Brain microvascular endothelial cell (primary cell): Measurements from ENCODE around the gene PDZRN4.

Experiments
- DNase-seq: peaks from one replicate; pipeline ENCODE4 v3.0.0-alpha.2; 2020
- H3K27ac ChIP-seq: fragments of 250-450 bp; sonication (Bioruptor Pico); 2 replicates; pipeline ENCODE4 v1.5.1; 2020; ENCODE audit warnings: mild to moderate bottlenecking, moderate library complexity
- H3K27me3 ChIP-seq: fragments of 250-450 bp; sonication (Bioruptor Pico); replicated peaks from 2 replicates; pipeline ENCODE4 v1.5.1; 2020; ENCODE audit warnings: mild to moderate bottlenecking
- H3K36me3 ChIP-seq: fragments of 250-450 bp; sonication (Bioruptor Pico); replicated peaks from 2 replicates; pipeline ENCODE4 v1.5.1; 2020; ENCODE audit warnings: mild to moderate bottlenecking
- H3K4me3 ChIP-seq: 2 replicates; pipeline ENCODE4 v1.5.1; 2011; ENCODE audit warnings: low read depth, mild to moderate bottlenecking, control low read depth, low read length, moderate library complexity
- in situ Hi-C: cut with HindIII; loops from 2 replicates; pipeline ENCODE4 v1.10.0; 2017; ENCODE audit warnings: low sequenced_read_pairs, low pct_ligation_motif_present
- TF ChIP-seq, protein P1 (sequence below): IDR thresholded peaks from 2 replicates; pipeline ENCODE4 v1.5.1; 2011; ENCODE audit warnings: low read depth, mild to moderate bottlenecking, moderate library complexity, low read length, control low read depth, inconsistent platforms; ENCODE audit errors: missing control alignments

The PDZRN4 gene

DNA sequence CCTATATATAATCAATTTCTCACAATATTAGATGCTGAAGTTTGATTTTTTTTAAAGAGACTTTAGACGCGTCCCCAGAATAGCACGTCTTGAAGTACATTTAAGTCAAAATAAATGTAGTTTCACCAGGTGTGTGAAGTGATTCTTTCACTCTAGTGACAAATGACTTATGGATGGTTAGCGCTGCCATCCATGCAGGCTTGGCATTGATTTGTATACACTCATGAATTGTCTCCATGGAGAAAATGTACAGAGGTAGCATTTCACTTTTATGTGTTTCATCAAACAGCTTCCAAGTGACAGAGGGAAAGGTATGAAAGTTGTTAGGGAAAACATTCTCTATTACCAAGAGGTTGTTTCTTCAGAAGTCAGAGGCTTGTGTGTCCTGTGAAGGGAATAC, 360.8 kb downstream of the PDZRN4 start:
- no peaks in the 10 kb centered on the region for H3K36me3 ChIP-seq
- no peak overlapping the region for H3K4me3 ChIP-seq
- H3K27ac ChIP-seq: no peak overlapping the region
- DNase-seq: no peak
- H3K27me3 ChIP-seq: no peaks in the 10 kb centered on the region
- TF ChIP-seq, protein P1, sequence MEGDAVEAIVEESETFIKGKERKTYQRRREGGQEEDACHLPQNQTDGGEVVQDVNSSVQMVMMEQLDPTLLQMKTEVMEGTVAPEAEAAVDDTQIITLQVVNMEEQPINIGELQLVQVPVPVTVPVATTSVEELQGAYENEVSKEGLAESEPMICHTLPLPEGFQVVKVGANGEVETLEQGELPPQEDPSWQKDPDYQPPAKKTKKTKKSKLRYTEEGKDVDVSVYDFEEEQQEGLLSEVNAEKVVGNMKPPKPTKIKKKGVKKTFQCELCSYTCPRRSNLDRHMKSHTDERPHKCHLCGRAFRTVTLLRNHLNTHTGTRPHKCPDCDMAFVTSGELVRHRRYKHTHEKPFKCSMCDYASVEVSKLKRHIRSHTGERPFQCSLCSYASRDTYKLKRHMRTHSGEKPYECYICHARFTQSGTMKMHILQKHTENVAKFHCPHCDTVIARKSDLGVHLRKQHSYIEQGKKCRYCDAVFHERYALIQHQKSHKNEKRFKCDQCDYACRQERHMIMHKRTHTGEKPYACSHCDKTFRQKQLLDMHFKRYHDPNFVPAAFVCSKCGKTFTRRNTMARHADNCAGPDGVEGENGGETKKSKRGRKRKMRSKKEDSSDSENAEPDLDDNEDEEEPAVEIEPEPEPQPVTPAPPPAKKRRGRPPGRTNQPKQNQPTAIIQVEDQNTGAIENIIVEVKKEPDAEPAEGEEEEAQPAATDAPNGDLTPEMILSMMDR: no peak
- in situ Hi-C loops: no loop called here

GRCh38 chr12:41552588-41552987, 364.5 kb downstream of the PDZRN4 start:
- Histone ChIP-seq H3K27me3 (no peaks in the 10 kb centered on the region), H3K4me3 (no peak overlapping the region), H3K27ac (no peak overlapping the region), H3K36me3 (no peaks in the 10 kb centered on the region)
- TF ChIP-seq, protein P1: no peak
- in situ Hi-C loops: no loop called here
- DNase-seq: no peak

GRCh38 chr12:41556176-41556575, 368.1 kb downstream of the PDZRN4 start:
- TF ChIP-seq, protein P1: no peak
- in situ Hi-C loops: no loop called here
- Histone ChIP-seq H3K27me3 (no peaks in the 10 kb centered on the region), H3K4me3 (no peak overlapping the region), H3K36me3 (no peaks in the 10 kb centered on the region), H3K27ac (no peak overlapping the region)
- DNase-seq: no peak

GRCh38 chr12:41557344-41557743, 369.2 kb downstream of the PDZRN4 start:
- in situ Hi-C loops: no loop called here
- TF ChIP-seq, protein P1: no peak
- H3K27me3 ChIP-seq: no peaks in the 10 kb centered on the region
- H3K4me3 ChIP-seq: no peak overlapping the region
- H3K27ac ChIP-seq: no peak overlapping the region
- H3K36me3 ChIP-seq: no peaks in the 10 kb centered on the region
- DNase-seq: no peak

- no peak overlapping the region for H3K27ac ChIP-seq
- TF ChIP-seq, protein P1: no peak
- no peak overlapping the region for H3K4me3 ChIP-seq
- DNase-seq: no peak
- H3K36me3 ChIP-seq: no peaks in the 10 kb centered on the region
- in situ Hi-C loops: no loop called here
- no peaks in the 10 kb centered on the region for H3K27me3 ChIP-seq
Measured at GRCh38 chr12:41558671-41559070, 370.6 kb downstream of the PDZRN4 start.

GRCh38 chr12:41563051-41563450, 374.9 kb downstream of the PDZRN4 start:
- DNase-seq: no peak

More at GRCh38 chr12:41563051-41563450, 374.9 kb downstream of the PDZRN4 start:
- TF ChIP-seq, protein P1: no peak
- no peaks in the 10 kb centered on the region for H3K36me3 ChIP-seq
- in situ Hi-C loops: no loop called here
- no peak overlapping the region for H3K4me3 ChIP-seq
- no peak overlapping the region for H3K27ac ChIP-seq
- H3K27me3 ChIP-seq: no peaks in the 10 kb centered on the region
